PC-3 (cell line): ENCODE measurements around the gene IWS1. TPM values are rescaled to one million over a fixed set of nuclear protein-coding genes. Genes with fewer than 3 reads are reported as not detected.

Experiments
- ATAC-seq: fragments of 200-7000 bp; cut with Tn5 transposase; 2 replicates; pipeline ENCODE4 v1.9.1; 2020; ENCODE audit warnings: mild to moderate bottlenecking, moderate library complexity
- BruUV-seq: library from RNA; stranded (reverse); fragments of 400-500 nt; replicated peaks from 2 replicates; lab custom pipeline; 2021; lab: Mats Ljungman, UMichigan
- CTCF ChIA-PET: fragments of 300-600 bp; sonication (Branson Sonifier 250); formaldehyde crosslinking; loops from one replicate; lab custom pipeline; 2022; ENCODE audit warnings: antibody characterized with exemption; lab: Charles Lee
- POLR2A ChIA-PET: fragments of 300-600 bp; sonication (Branson Sonifier 250); formaldehyde crosslinking; loops from one replicate; lab custom pipeline; 2022; ENCODE audit warnings: antibody characterized with exemption; ENCODE audit not compliant: unreplicated experiment; lab: Charles Lee
- DNase-seq: peaks from one replicate; pipeline ENCODE4 v3.0.0-alpha.2; 2015
- H2AFZ ChIP-seq: fragments of 300-600 bp; sonication (generic); 2 replicates; pipeline ENCODE4 v1.6.0; 2016; ENCODE audit warnings: antibody characterized with exemption, low read length
- H3F3A ChIP-seq: fragments of 300-600 bp; sonication (generic); one replicate; pipeline ENCODE4 v1.6.0; 2017; ENCODE audit warnings: antibody characterized with exemption, low read length, control low read depth, mild to moderate bottlenecking; ENCODE audit not compliant: unreplicated experiment
- H3K27ac ChIP-seq: fragments of 300-600 bp; sonication (generic); 2 replicates; pipeline ENCODE4 v1.5.1; 2016; ENCODE audit warnings: mild to moderate bottlenecking, low read length
- H3K27me3 ChIP-seq: fragments of 300-600 bp; sonication (generic); 2 replicates; pipeline ENCODE4 v1.6.1; 2016; ENCODE audit warnings: low read length, mixed read lengths
- H3K36me3 ChIP-seq: fragments of 300-600 bp; sonication (generic); 2 replicates; pipeline ENCODE4 v1.6.1; 2016; ENCODE audit warnings: low read depth, mixed run types, low read length, mixed read lengths
- H3K4me1 ChIP-seq: fragments of 300-600 bp; sonication (generic); 2 replicates; pipeline ENCODE4 v1.5.1; 2016; ENCODE audit warnings: low read length; ENCODE audit not compliant: insufficient read depth
- H3K4me2 ChIP-seq: fragments of 300-600 bp; sonication (generic); 2 replicates; pipeline ENCODE4 v1.6.0; 2016; ENCODE audit warnings: low read length
- H3K4me3 ChIP-seq: fragments of 300-600 bp; sonication (generic); 2 replicates; pipeline ENCODE4 v1.5.1; 2016; ENCODE audit warnings: mild to moderate bottlenecking, low read length, mixed read lengths
- H3K79me2 ChIP-seq: fragments of 300-600 bp; sonication (generic); 2 replicates; pipeline ENCODE4 v1.6.1; 2017; ENCODE audit warnings: low read length, mixed read lengths
- H3K9ac ChIP-seq: fragments of 300-600 bp; sonication (generic); 2 replicates; pipeline ENCODE4 v1.6.0; 2016; ENCODE audit warnings: mild to moderate bottlenecking, low read length
- H3K9me2 ChIP-seq: fragments of 300-600 bp; sonication (generic); replicated peaks from 2 replicates; pipeline ENCODE4 v1.6.1; 2016; ENCODE audit warnings: mixed run types, low read length, mixed read lengths
- H3K9me3 ChIP-seq: fragments of 300-600 bp; sonication (generic); 2 replicates; pipeline ENCODE4 v1.6.1; 2016; ENCODE audit warnings: low read length, mixed read lengths
- H4K20me1 ChIP-seq: fragments of 300-600 bp; sonication (generic); 2 replicates; pipeline ENCODE4 v1.6.1; 2016; ENCODE audit warnings: low read length, mixed read lengths
- EZH2 ChIP-seq: fragments of 300-600 bp; sonication (generic); IDR thresholded peaks from one replicate; pipeline ENCODE4 v1.6.1; 2017; ENCODE audit warnings: antibody characterized with exemption, mild to moderate bottlenecking, low read length; ENCODE audit not compliant: unreplicated experiment
- EZH2phosphoT487 ChIP-seq: fragments of 300-600 bp; sonication (generic); IDR thresholded peaks from 2 replicates; pipeline ENCODE4 v1.6.1; 2018; ENCODE audit warnings: mild to moderate bottlenecking, antibody characterized with exemption, low read length, borderline replicate concordance
- intact Hi-C: fragments of 100-400 bp; cut with micrococcal nuclease; formaldehyde crosslinking; loops from 2 replicates; pipeline ENCODE4 v1.9.0; 2023
- total RNA-seq: library from RNA; depleted of rRNA; stranded (reverse); fragments of >200 nt; gene quantifications from 2 replicates; pipeline ENCODE4 v1.2.3, GENCODE V29; 2014
- TF ChIP-seq, protein P1 (sequence below): fragments of 300-600 bp; sonication (generic); conservative IDR thresholded peaks from 2 replicates; pipeline ENCODE4 v1.5.1; 2017; ENCODE audit warnings: antibody characterized with exemption, low read depth, mild to moderate bottlenecking, low read length

IWS1 gene
- total RNA-seq, 1 experiment from 2014 or later: 51.4 TPM

GRCh38 chr2:127551221-127551930, 25.1 kb upstream of the IWS1 start:
- ATAC-seq (no peak), DNase-seq (no peak)
- no peak for TF ChIP-seq EZH2
- TF ChIP-seq EZH2phosphoT487: no peak
- TF ChIP-seq, protein P1, sequence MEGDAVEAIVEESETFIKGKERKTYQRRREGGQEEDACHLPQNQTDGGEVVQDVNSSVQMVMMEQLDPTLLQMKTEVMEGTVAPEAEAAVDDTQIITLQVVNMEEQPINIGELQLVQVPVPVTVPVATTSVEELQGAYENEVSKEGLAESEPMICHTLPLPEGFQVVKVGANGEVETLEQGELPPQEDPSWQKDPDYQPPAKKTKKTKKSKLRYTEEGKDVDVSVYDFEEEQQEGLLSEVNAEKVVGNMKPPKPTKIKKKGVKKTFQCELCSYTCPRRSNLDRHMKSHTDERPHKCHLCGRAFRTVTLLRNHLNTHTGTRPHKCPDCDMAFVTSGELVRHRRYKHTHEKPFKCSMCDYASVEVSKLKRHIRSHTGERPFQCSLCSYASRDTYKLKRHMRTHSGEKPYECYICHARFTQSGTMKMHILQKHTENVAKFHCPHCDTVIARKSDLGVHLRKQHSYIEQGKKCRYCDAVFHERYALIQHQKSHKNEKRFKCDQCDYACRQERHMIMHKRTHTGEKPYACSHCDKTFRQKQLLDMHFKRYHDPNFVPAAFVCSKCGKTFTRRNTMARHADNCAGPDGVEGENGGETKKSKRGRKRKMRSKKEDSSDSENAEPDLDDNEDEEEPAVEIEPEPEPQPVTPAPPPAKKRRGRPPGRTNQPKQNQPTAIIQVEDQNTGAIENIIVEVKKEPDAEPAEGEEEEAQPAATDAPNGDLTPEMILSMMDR: no peak
- Histone ChIP-seq H3K27ac (no peak overlapping the region), H3K4me2 (no peak overlapping the region), H3K4me3 (no peak overlapping the region), H3K4me1 (no peaks in the 10 kb centered on the region), H3K9me3 (no peaks in the 10 kb centered on the region), H3F3A (no peaks in the 10 kb centered on the region), H3K27me3 (no peaks in the 10 kb centered on the region), H3K9me2 (no peaks in the 10 kb centered on the region), H2AFZ (no peak overlapping the region), H3K79me2 (no peaks in the 10 kb centered on the region), H3K36me3 (no peaks in the 10 kb centered on the region), H4K20me1 (no peaks in the 10 kb centered on the region), H3K9ac (no peak overlapping the region)
- ChIA-PET CTCF (no interaction called here), POLR2A (no interaction called here)
- intact Hi-C loops: no loop called here
- no TSS peak for BruUV-seq

DNA sequence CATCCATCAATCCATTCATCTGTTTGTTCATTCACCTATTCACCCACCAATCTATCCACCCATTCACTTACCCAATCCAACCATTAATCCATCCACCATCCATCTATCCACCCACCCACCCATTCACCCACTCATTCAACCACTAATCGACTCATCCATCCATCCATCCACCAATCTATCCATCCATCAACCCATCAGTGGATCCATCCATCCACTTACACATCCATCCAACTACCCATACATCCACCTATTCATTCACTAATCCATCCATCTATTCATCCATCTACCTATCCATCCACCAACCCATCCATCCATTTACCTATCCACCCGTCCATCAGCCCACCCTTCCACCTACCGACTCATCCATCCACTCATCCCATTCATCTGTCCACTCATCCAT, 20.5 kb upstream of the IWS1 start:
- intact Hi-C loops: no loop called here
- TF ChIP-seq EZH2phosphoT487 (no peak), EZH2 (no peak)
- TF ChIP-seq, protein P1: no peak
- BruUV-seq: no TSS peak
- Histone ChIP-seq H3K36me3 (no peaks in the 10 kb centered on the region), H3K4me1 (no peaks in the 10 kb centered on the region), H3K27ac (no peak overlapping the region), H3K9ac (no peak overlapping the region), H3K27me3 (no peaks in the 10 kb centered on the region), H3K4me3 (no peak overlapping the region), H3K79me2 (no peaks in the 10 kb centered on the region), H3K9me2 (no peaks in the 10 kb centered on the region), H3F3A (no peaks in the 10 kb centered on the region), H4K20me1 (no peaks in the 10 kb centered on the region), H2AFZ (no peak overlapping the region), H3K4me2 (no peak overlapping the region), H3K9me3 (no peaks in the 10 kb centered on the region)
- ATAC-seq (no peak), DNase-seq (no peak)
- ChIA-PET CTCF (no interaction called here), POLR2A (no interaction called here)

DNA sequence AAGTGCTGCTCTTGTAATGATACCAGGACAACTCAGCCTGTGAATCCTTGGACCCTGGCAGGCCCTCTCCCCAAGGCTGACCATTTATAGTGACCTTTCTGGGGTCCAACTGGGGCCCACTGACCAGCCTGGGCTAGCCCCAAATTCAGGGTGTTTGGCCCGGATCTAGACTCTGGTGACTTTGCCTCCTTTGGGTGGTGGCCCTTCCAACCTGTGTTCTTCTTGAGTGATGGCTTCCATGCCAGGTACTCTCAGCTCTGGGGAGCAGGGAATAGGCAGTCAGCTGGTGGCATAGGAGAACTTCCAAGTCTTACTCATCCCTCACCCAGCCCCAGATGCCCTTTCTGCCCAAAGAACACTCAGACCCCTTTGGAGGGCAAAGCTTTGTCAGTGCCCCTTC, 19.5 kb upstream of the IWS1 start:
- ATAC-seq (no peak), DNase-seq (no peak)
- POLR2A ChIA-PET: no interaction called here
- Histone ChIP-seq H3K4me1 (no peaks in the 10 kb centered on the region), H3K4me3 (no peak overlapping the region), H3K36me3 (no peaks in the 10 kb centered on the region), H4K20me1 (no peaks in the 10 kb centered on the region), H3K27ac (no peak overlapping the region), H3K4me2 (no peak overlapping the region), H3K9me3 (no peaks in the 10 kb centered on the region), H3K79me2 (no peaks in the 10 kb centered on the region), H3K27me3 (no peaks in the 10 kb centered on the region), H3K9me2 (no peaks in the 10 kb centered on the region), H3F3A (no peaks in the 10 kb centered on the region), H3K9ac (no peak overlapping the region), H2AFZ (no peak overlapping the region)
- CTCF ChIA-PET: no interaction called here
- intact Hi-C loops: no loop called here
- TF ChIP-seq EZH2 (no peak), EZH2phosphoT487 (no peak)
- TF ChIP-seq, protein P1: no peak
- no TSS peak for BruUV-seq
